ENCODE data around the gene FBXO46.

GRCh38 chr19:45768984-45769782, 38.5 kb upstream of the FBXO46 start, which contains the start of gene SIX5:
- TF ChIP-seq CTCF (IDR thresholded peaks at IDR 0.05; ENCODE audit: insufficient read depth, low read length) = no peak
- no peak for TF ChIP-seq POLR2AphosphoS5 (IDR thresholded peaks at IDR 0.05; ENCODE audit: low read depth)
- no peak for TF ChIP-seq REST (IDR thresholded peaks at IDR 0.05; ENCODE audit: insufficient replicate concordance, low read depth)
